Stomach smooth muscle (tissue), 2 donors: Measurements from ENCODE around the gene DHRS7.
"Not testable (repeated sequence)": the region's sequence is repeated elsewhere in the genome, so short reads cannot be mapped to it uniquely, and the experiment has no call there.

ENCODE experiments used
- H3K27ac ChIP-seq: one replicate; pipeline ENCODE4 v1.7.0; 2013; ENCODE audit warnings: mild to moderate bottlenecking, low read length, inconsistent platforms
- H3K27me3 ChIP-seq, 2 donors: one replicate each; pipeline ENCODE4 v1.7.0; 2013; ENCODE audit warnings: low read length in 2 of 2; ENCODE audit not compliant: insufficient read depth in 2 of 2, control insufficient read depth in 1 of 2
- H3K36me3 ChIP-seq, 2 donors: one replicate each; pipeline ENCODE4 v1.7.0; 2013; ENCODE audit warnings: low read length in 2 of 2; ENCODE audit not compliant: control insufficient read depth in 2 of 2, insufficient read depth in 2 of 2
- H3K4me1 ChIP-seq: one replicate; pipeline ENCODE4 v1.7.0; 2013; ENCODE audit warnings: low read length; ENCODE audit not compliant: control insufficient read depth, insufficient read depth
- H3K4me3 ChIP-seq, 2 donors: one replicate each; pipeline ENCODE4 v1.7.0; 2013; ENCODE audit warnings: low read length in 2 of 2
- H3K9ac ChIP-seq, 2 donors: one replicate each; pipeline ENCODE4 v1.7.0; 2013; ENCODE audit warnings: low read length in 2 of 2, mild to moderate bottlenecking in 1 of 2
- H3K9me3 ChIP-seq, 2 donors: one replicate each; pipeline ENCODE4 v1.7.0; 2013; ENCODE audit warnings: low read length in 2 of 2; ENCODE audit not compliant: control insufficient read depth in 2 of 2
- donor health status: healthy.
- donor health status: Pancreatic carcinoma.

Gene DHRS7

GRCh38 chr14:60133487-60133886 lies 31.7 kb downstream of the DHRS7 start:
- Histone ChIP-seq H3K27ac (no peak overlapping the region), H3K9me3 (no peaks in the 10 kb centered on the region), H3K4me3 (no peak overlapping the region), H3K27me3 (no peaks in the 10 kb centered on the region), H3K36me3 (peaks cover 2 to 3% of the 10 kb centered on the region in 2 donors), H3K4me1 (no peaks in the 10 kb centered on the region), H3K9ac (no peak overlapping the region)

GRCh38 chr14:60125918-60126317 lies 39.3 kb downstream of the DHRS7 start:
- H3K9me3 ChIP-seq: no peaks in the 10 kb centered on the region
- no peak overlapping the region for H3K9ac ChIP-seq
- H3K27me3 ChIP-seq: no peaks in the 10 kb centered on the region
- H3K4me1 ChIP-seq: no peaks in the 10 kb centered on the region
- no peak overlapping the region for H3K27ac ChIP-seq
- no peak overlapping the region for H3K4me3 ChIP-seq
- peaks cover 22 to 38% of the 10 kb centered on the region in 2 donors for H3K36me3 ChIP-seq

- peaks cover 5 to 27% of the 10 kb centered on the region in 2 donors for H3K36me3 ChIP-seq
- no peak overlapping the region for H3K27ac ChIP-seq
- no peaks in the 10 kb centered on the region for H3K27me3 ChIP-seq
- H3K9ac ChIP-seq: no peak overlapping the region
- no peaks in the 10 kb centered on the region for H3K4me1 ChIP-seq
- no peak overlapping the region for H3K4me3 ChIP-seq
- H3K9me3 ChIP-seq: no peaks in the 10 kb centered on the region
Measured at GRCh38 chr14:60116181-60116580, 49.0 kb downstream of the DHRS7 start.

GRCh38 chr14:60114881-60115280 lies 50.3 kb downstream of the DHRS7 start:
- Histone ChIP-seq H3K36me3 (peaks cover 2 to 24% of the 10 kb centered on the region in 2 donors), H3K27me3 (no peaks in the 10 kb centered on the region), H3K9me3 (no peaks in the 10 kb centered on the region)

GRCh38 chr14:60111732-60112131 lies 53.5 kb downstream of the DHRS7 start:
- H3K9me3 ChIP-seq: no peaks in the 10 kb centered on the region
- no peak overlapping the region for H3K4me3 ChIP-seq
- H3K27me3 ChIP-seq: no peaks in the 10 kb centered on the region
- peaks cover 0 to 14% of the 10 kb centered on the region in 2 donors for H3K36me3 ChIP-seq
- H3K27ac ChIP-seq: no peak overlapping the region
- no peaks in the 10 kb centered on the region for H3K4me1 ChIP-seq
- no peak overlapping the region for H3K9ac ChIP-seq

More at GRCh38 chr14:60114881-60115280, 50.3 kb downstream of the DHRS7 start:
- no peak overlapping the region for H3K9ac ChIP-seq
- no peak overlapping the region for H3K27ac ChIP-seq
- no peak overlapping the region for H3K4me3 ChIP-seq
- no peaks in the 10 kb centered on the region for H3K4me1 ChIP-seq

- Histone ChIP-seq H3K4me3 (no peak overlapping the region), H3K9ac (no peak overlapping the region), H3K36me3 (peaks cover 0 to 6% of the 10 kb centered on the region in 2 donors), H3K4me1 (no peaks in the 10 kb centered on the region), H3K27me3 (no peaks in the 10 kb centered on the region), H3K27ac (no peak overlapping the region), H3K9me3 (no peaks in the 10 kb centered on the region)
Measured at GRCh38 chr14:60107477-60107876, 57.7 kb downstream of the DHRS7 start.

GRCh38 chr14:60106339-60106738 lies 58.9 kb downstream of the DHRS7 start:
- no peak overlapping the region for H3K27ac ChIP-seq
- no peaks in the 10 kb centered on the region for H3K4me1 ChIP-seq
- peaks cover 0 to 6% of the 10 kb centered on the region in 2 donors for H3K36me3 ChIP-seq
- no peaks in the 10 kb centered on the region for H3K9me3 ChIP-seq
- H3K27me3 ChIP-seq: no peaks in the 10 kb centered on the region
- H3K9ac ChIP-seq: no peak overlapping the region
- H3K4me3 ChIP-seq: no peak overlapping the region

- Histone ChIP-seq H3K27ac (no peak overlapping the region), H3K36me3 (no peaks in the 10 kb centered on the region), H3K4me3 (no peak overlapping the region), H3K9ac (no peak overlapping the region), H3K4me1 (no peaks in the 10 kb centered on the region), H3K9me3 (no peaks in the 10 kb centered on the region), H3K27me3 (no peaks in the 10 kb centered on the region)
Measured at GRCh38 chr14:60102389-60102788, 62.8 kb downstream of the DHRS7 start.

- H3K27ac ChIP-seq: no peak overlapping the region
Measured at GRCh38 chr14:60101786-60102185, 63.4 kb downstream of the DHRS7 start.

GRCh38 chr14:60099855-60100254 lies 65.3 kb downstream of the DHRS7 start:
- not testable (repeated sequence) for H3K9ac ChIP-seq, H3K9me3 ChIP-seq, H3K27ac ChIP-seq, H3K4me3 ChIP-seq, H3K36me3 ChIP-seq, H3K27me3 ChIP-seq, H3K4me1 ChIP-seq

More at GRCh38 chr14:60101786-60102185, 63.4 kb downstream of the DHRS7 start:
- H3K9me3 ChIP-seq: no peaks in the 10 kb centered on the region
- H3K9ac ChIP-seq: no peak overlapping the region
- no peaks in the 10 kb centered on the region for H3K36me3 ChIP-seq
- no peaks in the 10 kb centered on the region for H3K27me3 ChIP-seq
- H3K4me3 ChIP-seq: no peak overlapping the region
- H3K4me1 ChIP-seq: no peaks in the 10 kb centered on the region

- no peak overlapping the region for H3K9ac ChIP-seq
- peaks cover 8% of the 10 kb centered on the region for H3K4me1 ChIP-seq
- H3K4me3 ChIP-seq: no peak overlapping the region
- H3K27me3 ChIP-seq: no peaks in the 10 kb centered on the region
- no peaks in the 10 kb centered on the region for H3K9me3 ChIP-seq
- H3K27ac ChIP-seq: no peak overlapping the region
- no peaks in the 10 kb centered on the region for H3K36me3 ChIP-seq
Measured at GRCh38 chr14:60097974-60098373, 67.2 kb downstream of the DHRS7 start.
